Coronary artery (tissue), 2 donors: ENCODE measurements around the gene C13orf46.

Source experiments
- DNase-seq: peaks from one replicate; pipeline ENCODE4 v3.0.0-alpha.2; 2017; ENCODE audit warnings: low spot score
- H3K27ac ChIP-seq, 2 donors: fragments of 200-600 bp; sonication (generic); one replicate each; pipeline ENCODE4 v1.5.1; 2016 to 2019
- H3K4me3 ChIP-seq: fragments of 200-600 bp; sonication (generic); 2 replicates; pipeline ENCODE4 v1.5.1; 2016; ENCODE audit warnings: mild to moderate bottlenecking, moderate library complexity
- CTCF ChIP-seq: fragments of 200-600 bp; sonication (generic); IDR thresholded peaks from one replicate; pipeline ENCODE4 v1.5.1; 2019; ENCODE audit warnings: antibody characterized with exemption

The C13orf46 gene

GRCh38 chr13:113962975-113963374 lies 10.9 kb downstream of the C13orf46 start:
- TF ChIP-seq CTCF = no peak
- H3K4me3 ChIP-seq = no peak overlapping the region
- no peak for DNase-seq
- no peak overlapping the region for H3K27ac ChIP-seq

- no peak for TF ChIP-seq CTCF
- DNase-seq = no peak
- no peak overlapping the region for H3K4me3 ChIP-seq
- H3K27ac ChIP-seq = no peak overlapping the region
Measured at GRCh38 chr13:113962386-113962785, 11.5 kb downstream of the C13orf46 start.

GRCh38 chr13:113960276-113960948 lies 13.5 kb downstream of the C13orf46 start:
- Histone ChIP-seq H3K27ac (no peak overlapping the region), H3K4me3 (no peak overlapping the region)
- no peak for DNase-seq
- TF ChIP-seq CTCF = no peak

- no peak overlapping the region for H3K27ac ChIP-seq
- H3K4me3 ChIP-seq = no peak overlapping the region
- no peak for DNase-seq
- TF ChIP-seq CTCF = no peak
Measured at GRCh38 chr13:113959198-113959597, 14.7 kb downstream of the C13orf46 start.

GRCh38 chr13:113958373-113958772 lies 15.5 kb downstream of the C13orf46 start:
- TF ChIP-seq CTCF = no peak
- H3K4me3 ChIP-seq = no peak overlapping the region
- H3K27ac ChIP-seq = no peak overlapping the region
- DNase-seq = no peak

- no peak for TF ChIP-seq CTCF
- Histone ChIP-seq H3K4me3 (no peak overlapping the region), H3K27ac (no peak overlapping the region)
- DNase-seq = no peak
Measured at GRCh38 chr13:113956571-113956970, 17.3 kb downstream of the C13orf46 start.

GRCh38 chr13:113955691-113956090 lies 18.2 kb downstream of the C13orf46 start:
- no peak for TF ChIP-seq CTCF
- Histone ChIP-seq H3K4me3 (no peak overlapping the region), H3K27ac (no peak overlapping the region)
- no peak for DNase-seq
